ENCODE data around the gene CWC27.
"Not testable (repeated sequence)": the region's sequence is repeated elsewhere in the genome, so short reads cannot be mapped to it uniquely, and the experiment has no call there.

Gene CWC27

DNA sequence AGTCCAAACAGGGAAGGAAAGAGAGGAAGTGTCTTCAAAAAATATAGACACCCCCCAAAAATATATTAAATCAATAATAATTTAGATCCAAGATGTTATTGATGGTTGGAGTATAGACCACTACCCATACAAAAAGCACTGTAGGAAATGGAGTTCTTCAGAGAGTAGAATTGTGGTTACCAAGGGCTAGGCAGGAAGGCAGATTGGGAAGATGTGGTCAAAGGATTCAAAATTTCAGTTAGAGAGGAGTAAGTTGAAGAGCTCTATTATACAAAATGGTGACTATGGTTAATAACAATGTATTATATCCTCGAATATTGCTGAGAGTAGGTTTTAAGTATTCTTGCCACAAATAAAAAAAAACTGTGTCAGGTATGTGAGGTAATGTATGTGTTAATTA is 149.4 kb downstream of the CWC27 start:
- no peak for DNase-seq (ENCODE audit: low read depth in 1 of 2, low spot score in 1 of 2)

DNA sequence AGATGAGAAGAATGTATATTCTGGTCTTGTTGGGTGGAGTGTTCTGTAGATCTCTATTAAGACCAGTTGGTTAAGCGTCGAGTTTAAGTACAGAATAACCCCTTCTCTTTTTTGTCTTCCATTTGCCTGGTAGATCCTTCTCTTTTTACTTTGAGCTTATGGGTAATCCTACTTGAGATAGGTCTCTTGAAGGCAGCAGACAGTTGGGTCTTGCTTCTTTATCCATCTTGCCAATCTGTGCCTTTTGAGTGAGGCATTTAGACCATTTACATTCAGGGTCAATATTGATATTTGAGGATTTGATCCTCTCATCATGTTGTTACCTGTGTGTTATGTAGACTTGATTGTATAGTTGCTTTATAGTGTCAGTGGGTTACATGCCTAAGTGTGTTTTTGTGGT is 152.7 kb downstream of the CWC27 start:
- DNase-seq (ENCODE audit: low read depth in 1 of 2, low spot score in 1 of 2): no peak

DNA sequence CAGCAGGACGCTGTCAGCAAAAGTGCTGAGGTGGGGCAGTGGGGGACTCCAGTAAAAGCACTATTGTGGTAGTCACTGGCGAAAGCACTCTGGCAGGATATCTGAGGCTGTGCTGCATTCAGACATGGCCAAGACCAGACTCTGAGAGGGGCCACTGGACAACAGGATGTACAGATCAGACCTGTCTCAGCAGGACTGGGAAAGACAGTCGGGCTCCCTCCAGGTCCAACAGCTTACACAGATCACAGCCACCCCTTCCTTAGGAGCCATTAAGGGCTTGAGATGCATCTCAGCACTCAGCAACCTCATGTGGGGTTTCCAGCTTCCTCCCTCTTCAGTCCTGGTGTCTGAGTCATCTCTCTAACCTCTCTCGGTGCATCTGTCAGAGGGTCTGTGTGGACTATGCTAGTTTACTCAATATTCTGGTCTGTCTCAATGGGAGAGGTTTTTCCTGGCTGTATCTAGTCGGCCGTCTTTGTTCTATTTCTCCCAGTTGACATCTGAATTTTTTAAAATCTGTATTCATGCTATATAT is 154.5 kb downstream of the CWC27 start:
- DNase-seq (ENCODE audit: low read depth in 1 of 2, low spot score in 1 of 2): no peak

DNA sequence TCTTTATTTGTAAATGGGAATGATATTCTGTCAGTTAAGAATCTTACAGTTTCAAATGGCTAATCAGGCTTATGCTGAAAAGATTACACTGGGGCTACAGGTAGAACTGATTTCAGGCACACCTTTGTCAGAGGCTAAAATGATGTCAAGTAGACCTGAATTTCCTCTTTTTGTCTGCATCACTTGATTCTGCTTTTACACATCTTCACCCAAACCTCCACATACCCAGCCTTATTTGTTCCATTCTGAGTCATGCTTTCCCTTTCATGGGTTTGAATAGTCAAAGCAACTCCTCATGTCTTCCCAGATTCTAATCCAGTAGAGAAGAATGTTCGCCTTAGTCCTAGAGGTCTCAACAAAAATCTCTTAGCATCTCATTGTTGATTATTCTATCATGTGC is 156.4 kb downstream of the CWC27 start:
- no peak for DNase-seq (ENCODE audit: low read depth in 1 of 2, low spot score in 1 of 2)

DNA sequence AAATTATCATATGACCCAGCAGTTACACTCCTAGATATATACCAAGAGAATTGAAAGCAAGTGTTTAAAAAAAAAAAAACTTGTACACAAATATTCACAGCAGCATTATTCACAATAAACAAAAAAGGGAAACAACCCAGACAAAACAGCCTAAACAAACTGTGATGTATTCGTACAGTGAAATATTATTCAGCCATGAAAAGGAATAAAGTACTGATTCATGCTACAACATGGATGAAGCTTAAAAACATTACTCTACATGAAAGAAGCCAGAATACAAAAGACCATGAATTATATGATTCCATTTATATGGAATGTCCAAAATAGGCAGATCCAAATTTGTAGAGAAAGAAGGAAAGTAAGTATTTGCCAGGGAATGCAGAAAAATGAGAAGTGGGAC is 161.1 kb downstream of the CWC27 start:
- DNase-seq (ENCODE audit: low read depth in 1 of 2, low spot score in 1 of 2): no peak

DNA sequence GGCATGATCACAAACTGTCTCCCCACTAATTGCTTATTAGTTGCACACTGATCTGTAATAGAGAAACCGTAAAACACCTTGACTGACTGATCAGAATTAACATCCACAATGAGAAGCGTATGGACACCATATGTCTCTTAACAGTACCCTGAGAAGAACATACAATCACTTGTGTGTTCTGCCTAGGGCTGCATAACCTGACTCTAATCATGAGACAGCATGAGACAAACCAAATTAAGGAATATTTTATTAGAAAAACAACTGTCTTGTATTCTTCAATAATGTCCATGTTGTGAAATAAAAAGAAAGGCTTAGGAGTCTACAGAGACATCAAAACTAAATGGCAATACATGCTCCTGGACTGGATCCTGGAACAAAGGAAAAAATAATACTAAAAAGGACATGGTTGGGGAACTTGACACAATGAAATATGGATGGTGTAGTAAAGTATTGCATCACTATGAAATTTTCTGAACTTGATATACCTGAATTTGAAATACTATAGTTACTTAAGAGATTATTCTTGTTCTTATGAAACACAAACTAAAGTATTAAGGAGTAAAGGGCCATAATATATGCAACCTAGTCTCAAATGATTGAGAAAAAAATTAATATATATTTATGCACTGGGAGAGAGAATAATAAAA is 162.1 kb downstream of the CWC27 start:
- DNase-seq (ENCODE audit: low read depth in 1 of 2, low spot score in 1 of 2): no peak

DNA sequence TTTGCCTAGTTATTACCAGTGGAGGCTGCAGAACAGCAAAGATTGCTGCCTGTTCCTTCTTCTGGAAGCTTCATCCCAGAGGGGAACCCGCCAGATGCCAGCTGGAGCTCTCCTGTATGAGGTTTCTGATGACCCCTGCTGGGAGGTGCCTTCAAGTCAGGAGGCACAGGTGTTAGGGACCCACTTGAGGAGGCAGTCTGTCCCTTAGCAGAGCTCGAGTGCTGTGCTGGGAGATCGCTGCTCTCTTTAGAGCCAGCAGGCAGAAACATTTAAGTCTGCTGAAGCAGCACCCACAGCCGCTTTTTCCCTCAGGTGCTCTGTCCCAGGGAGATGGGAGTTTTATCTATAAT is 170.7 kb downstream of the CWC27 start:
- not testable (repeated sequence) for DNase-seq (ENCODE audit: low read depth in 1 of 2, low spot score in 1 of 2)

DNA sequence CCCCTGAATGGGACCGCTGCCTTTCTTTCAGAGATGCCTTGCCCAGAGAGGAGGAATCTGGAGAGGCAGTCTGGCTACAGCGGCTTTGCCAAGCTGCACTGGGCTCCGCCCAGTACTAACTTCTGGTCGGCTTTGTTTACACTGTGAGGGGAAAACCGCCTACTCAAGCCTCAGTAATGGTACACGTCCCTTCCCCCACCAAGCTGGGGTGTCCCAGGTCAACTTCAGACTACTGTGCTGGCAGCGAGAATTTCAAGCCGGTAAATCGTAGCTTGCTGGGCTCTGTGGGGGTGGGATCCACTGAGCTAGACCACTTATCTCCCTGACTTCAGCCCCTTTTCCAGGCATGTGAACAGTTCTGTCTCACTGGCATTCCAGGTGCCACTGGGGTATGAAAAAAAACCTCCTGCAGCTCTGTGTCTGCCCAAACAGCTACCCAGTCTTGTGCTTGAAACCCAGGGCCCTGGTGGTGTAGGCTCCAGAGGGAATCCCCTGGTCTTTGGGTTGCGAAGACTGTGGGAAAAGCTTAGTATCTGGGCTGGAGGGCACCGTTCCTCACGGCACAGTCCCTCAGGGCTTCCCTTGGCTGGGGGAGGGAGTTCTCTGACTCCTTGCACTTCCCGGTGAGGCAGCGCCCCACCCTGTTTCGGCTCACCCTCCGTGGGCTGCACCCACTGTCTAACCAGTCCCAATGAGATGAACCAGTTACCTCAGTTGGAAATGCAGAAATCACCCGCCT is 171.2 kb downstream of the CWC27 start:
- DNase-seq (ENCODE audit: low read depth in 1 of 2, low spot score in 1 of 2): no peak

DNA sequence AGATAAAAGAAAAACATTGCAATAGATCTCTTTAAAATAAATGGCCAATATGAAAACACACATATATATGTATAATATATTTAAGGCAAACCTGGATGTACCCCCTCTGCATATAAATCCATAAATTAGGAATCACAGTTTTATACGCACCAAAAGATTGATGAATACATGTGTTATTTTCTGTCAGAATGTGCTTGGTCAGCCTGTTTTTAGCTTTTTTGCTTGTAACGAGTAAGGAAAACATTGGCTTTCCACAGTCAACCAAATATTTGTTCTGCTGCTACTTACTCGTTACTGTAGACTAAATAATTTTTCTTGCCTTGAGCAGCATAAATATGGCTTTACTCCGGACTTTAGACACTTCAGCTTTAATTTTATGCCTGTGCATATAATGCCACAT is 173.7 kb downstream of the CWC27 start:
- DNase-seq (ENCODE audit: low read depth in 1 of 2, low spot score in 1 of 2): no peak

DNA sequence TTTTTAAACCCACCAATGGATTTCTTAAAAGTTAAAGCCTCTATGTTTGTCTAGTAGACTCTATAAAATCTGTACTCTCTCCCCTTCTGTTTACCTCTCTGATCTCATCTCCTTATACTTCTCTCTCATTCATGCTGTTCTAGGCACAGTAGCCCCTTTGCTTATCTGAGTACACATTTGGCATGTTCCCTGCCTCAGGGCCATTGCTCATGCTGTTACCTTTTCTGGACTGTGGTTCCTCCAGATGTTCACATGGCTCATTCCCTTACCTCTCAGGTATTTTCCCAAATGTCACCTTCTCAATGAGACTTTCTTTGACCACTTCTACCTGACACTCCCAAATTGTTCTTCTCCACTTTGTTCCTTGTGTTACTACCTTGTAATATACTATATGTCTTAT is 176.1 kb downstream of the CWC27 start:
- no peak for DNase-seq (ENCODE audit: low read depth in 1 of 2, low spot score in 1 of 2)

DNA sequence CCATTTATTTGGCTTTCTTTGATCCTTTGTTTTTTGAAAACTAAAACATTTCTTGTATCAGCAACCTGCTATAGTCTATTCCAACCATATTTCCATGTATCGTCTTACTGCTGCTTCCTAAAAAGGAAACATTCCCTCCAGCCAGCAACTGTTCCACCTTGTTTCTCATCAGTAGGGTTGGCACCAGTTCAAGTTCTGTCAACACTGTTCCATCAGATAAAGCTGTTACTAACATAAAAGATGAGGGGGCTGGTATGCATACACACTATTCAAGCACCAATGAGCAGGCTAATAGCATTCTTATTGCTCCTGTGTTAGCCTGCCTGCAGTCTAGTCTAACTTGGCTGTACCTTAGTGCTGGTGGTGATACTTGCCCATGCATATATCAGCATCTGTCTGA is 178.3 kb downstream of the CWC27 start:
- no peak for DNase-seq (ENCODE audit: low read depth in 1 of 2, low spot score in 1 of 2)

DNA sequence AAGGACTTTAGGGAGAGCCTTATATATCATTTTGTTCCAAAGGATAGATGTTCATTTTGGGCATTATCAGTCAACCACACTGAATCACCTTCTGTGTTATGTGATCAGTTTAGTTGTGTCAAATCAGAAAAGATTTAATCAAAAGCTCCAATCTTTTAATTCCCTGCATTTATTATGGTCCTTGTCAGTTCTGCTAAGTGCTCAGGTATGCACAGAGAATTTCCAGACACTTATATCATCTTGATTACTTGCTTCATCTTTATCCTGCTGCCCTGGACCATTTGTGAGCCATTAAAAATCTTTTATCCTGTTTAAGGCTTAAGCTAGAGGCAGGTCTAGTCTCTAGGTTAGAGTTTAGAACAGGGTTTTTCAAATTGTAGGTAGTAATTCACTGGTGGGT is 179.1 kb downstream of the CWC27 start:
- DNase-seq (ENCODE audit: low read depth in 1 of 2, low spot score in 1 of 2): no peak

DNA sequence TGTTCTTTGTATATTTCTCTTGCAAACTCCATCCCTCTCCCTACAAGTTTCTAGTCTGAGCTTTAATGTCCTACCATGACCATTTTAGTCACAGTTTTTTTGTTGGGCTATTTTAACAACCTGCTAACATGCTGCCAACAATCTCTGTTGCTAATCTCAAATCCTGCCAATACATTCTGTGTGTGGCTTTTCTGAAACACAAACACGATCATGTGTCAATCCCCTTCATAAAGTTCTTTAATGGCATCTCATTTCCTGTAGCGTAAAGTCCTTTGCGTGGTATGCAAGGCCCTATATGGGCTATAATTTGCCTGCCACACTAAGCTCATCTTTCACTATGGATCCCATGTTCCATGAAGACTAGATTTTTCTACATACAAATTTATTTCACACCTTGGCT is 180.6 kb downstream of the CWC27 start:
- DNase-seq (ENCODE audit: low read depth in 1 of 2, low spot score in 1 of 2): no peak

DNA sequence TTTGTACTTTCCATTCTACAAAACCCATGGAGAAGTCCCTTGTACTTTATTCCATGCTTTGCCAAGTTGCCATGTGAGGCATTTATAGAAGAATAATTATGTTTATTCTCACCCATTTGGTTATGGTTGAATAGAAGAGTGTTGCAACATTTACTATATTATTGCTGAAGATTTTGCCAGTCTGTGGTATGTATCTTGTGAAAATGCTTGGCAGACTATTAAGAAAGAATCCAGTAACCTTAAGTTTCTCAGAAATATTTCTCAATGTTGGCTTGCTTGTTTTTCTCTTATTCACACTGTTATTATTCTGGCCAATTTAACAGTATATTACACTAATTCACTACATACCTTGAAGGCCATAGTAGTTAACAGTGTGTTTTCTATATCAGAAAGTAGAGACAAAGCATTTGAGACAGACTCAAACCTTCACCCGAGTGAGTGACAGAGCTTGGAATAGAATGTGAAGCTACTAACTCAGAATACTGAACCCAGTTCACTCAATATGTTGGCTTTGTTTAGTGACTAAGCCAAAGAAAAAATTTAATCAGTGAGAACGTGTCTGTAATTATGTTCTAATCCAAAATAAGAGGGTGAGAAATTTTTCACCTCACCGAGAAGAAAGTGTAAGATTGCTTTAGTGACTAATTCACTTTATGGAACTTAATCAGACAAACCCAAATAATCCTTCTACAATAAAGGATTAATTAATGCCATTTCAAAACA is 184.4 kb downstream of the CWC27 start:
- no peak for DNase-seq (ENCODE audit: low read depth in 1 of 2, low spot score in 1 of 2)

DNA sequence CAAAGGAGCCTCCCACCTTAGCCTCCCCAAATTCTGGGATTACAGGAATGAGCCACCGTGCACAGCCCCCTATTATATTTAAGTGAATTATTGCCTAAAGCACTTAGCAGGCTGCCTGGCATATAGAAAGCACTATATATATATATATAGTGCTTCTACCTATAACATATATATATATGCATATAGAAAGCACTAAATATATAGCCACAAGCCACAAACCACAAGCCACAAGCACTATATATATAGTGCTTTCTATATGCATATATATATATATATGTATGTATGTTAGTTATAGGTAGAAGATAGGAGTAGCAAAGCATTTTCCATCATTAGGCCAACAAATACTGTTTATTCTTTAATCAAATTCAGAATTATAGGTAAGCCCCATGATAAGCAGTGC is 185.8 kb downstream of the CWC27 start:
- no peak for DNase-seq (ENCODE audit: low read depth in 1 of 2, low spot score in 1 of 2)

DNA sequence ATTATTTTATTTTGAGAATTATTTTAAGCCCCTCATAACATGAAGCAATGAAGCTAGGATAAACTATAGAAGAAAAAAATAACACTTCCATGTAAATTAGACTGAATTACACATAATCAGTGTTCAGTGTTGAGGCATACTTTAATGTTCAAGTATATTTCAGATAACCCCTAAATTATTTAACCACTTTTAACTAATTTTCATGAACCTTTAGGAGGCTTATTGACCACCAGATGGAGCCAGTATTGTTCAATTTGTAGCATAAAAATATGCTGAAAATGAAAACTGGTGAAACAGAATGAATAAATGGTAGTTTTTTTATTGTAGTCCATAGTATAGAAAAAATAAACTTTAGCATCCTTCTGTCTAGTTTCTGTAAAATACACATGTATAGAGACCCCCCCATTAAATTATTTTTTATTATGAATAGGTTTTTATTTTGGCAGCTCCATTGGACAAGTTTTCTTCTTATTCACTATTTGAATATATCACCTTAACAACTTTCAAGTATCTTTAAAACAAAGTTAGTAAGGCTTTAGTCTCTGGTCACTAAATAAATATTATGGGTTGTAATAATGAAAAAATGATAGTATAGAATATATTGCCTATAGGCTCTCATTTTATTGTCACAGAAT is 190.1 kb downstream of the CWC27 start:
- DNase-seq (ENCODE audit: low read depth in 1 of 2, low spot score in 1 of 2): no peak

DNA sequence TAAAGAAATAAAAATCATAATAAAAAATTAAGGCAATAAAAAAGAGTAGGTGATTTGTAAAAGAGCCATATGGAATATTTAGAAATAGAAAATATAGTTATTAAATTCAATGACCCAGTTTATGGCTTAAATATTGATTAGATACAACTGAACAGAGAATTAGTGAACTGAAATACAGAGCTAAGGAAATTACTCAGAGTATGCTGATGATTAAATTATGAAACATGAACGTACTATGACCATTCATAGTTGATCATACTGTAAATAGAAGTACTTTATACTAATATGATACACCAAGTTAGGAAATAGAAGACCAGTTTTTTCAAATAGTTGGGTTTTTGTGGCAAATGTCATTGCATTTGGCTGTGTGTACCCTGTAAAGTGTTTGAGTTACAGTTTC is 194.5 kb downstream of the CWC27 start:
- no peak for DNase-seq (ENCODE audit: low read depth in 1 of 2, low spot score in 1 of 2)

DNA sequence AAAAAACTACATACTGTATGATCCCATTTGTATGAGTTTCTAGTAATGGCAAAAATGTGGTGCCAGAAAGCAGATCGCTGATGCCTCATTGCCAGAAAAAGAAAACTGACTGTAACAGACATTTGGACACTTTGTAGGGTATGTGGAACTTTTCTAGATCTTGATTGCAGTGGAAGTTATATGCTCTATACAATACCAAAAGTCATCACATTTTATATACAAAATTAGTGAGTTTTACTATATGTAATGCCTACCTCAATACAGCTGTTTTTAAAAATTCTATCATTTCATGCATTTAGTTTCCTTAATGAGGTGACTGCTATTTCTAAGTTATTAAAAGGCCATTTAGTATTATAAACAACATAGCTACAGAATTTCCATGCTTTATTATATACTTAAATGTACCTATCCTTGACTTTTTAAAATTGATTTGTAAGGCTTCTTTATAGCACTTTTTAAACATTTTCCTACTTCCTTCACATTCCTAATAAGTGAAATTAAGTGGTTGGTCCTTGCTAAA is 199.9 kb downstream of the CWC27 start:
- no peak for DNase-seq (ENCODE audit: low read depth in 1 of 2, low spot score in 1 of 2)

DNA sequence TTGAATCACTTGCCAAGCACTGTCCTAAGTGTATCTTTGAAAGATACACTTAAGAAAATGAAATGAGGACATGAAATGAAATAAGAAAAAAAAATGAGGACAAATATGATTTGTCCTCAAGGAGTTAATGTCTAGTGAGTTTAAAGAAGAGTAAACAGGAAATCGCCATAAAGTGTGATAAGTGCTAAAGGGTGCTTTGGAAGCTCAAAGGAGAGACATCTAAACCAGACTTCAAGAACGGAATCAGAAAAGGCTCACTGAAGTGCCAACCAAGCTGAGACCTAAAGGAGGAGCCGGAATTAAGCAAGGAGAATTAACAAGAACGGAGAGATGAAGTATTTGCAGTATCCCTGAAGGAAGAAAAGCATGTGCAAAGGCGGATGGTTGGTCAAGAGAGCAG is 200.8 kb downstream of the CWC27 start:
- DNase-seq (ENCODE audit: low read depth in 1 of 2, low spot score in 1 of 2): no peak

DNA sequence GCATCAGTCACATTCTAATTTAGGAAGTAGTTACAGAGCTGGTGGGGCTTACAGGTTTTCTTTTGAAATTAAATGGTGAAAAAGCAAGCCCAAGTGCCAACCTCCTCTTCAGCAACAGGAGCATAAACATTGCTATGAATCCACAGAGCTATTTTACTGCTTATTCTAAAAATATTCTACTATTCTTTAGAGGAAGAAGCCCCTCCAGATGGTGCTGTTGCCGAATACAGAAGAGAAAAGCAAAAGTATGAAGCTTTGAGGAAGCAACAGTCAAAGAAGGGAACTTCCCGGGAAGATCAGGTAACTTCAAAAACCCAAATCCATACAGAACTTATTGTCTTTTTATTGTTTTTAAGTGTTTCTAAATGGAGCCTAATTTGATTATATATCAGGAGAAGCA is 202.8 kb downstream of the CWC27 start:
- no peak for DNase-seq (ENCODE audit: low read depth in 1 of 2, low spot score in 1 of 2)

DNA sequence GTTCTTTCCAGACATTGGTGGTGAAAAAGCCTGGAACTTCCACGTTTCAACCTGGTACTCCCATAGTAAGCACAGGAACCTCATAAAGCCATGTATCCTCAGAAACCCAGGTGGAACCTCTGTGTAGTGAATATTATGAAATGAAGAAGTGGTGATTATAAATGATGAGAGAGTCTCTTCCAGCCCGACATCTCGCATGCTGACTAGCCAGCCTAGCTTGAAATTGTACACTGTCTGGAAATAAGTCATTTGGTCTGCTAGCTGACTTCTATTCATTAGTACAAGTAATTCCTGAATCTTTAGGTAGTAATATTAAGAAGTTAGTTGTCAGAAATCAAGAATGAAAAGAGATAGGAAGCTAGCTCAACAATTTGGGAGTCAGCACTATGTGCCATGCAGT is 203.3 kb downstream of the CWC27 start:
- no peak for DNase-seq (ENCODE audit: low read depth in 1 of 2, low spot score in 1 of 2)

DNA sequence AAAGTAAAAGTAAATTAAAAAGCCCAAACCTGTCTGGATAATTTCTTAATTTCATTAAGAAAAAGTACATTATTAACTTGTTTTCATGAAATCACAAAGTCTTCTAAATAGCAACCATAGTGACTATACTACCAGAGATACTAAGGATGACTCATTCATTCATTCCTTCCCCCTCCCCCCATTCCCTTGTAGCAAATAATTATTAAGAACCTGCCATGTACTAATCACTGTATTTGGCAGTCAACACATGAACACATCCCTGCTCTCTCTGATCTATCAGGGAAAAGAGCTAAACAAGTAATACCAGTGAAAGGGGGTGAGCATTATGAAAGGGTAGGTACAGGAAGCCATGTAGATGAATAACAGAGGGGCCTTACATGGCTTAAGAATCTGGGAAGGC is 203.9 kb downstream of the CWC27 start:
- DNase-seq (ENCODE audit: low read depth in 1 of 2, low spot score in 1 of 2): no peak
